ENCODE data around the gene RELB.

The RELB gene

GRCh38 chr19:45027371-45027770 is 26.1 kb downstream of the RELB start:
- DNase-seq = no peak

GRCh38 chr19:45030825-45031224 is 29.6 kb downstream of the RELB start:
- no peak for DNase-seq

- no peak for DNase-seq
Observed at GRCh38 chr19:45032421-45032820, 31.2 kb downstream of the RELB start.

- DNase-seq = no peak
Observed at GRCh38 chr19:45035755-45036154, 34.5 kb downstream of the RELB start.

- DNase-seq = no peak
Observed at GRCh38 chr19:45037393-45038169, 36.3 kb downstream of the RELB start.

GRCh38 chr19:45038931-45039893 is 37.9 kb downstream of the RELB start, which contains the start of gene CLASRP:
Gene CLASRP, plus strand, starts transcription at chr19:45039045. Its CDS starts 1,168 bp downstream, at chr19:45040213.
- DNase-seq = peak; percentile 40

GRCh38 chr19:45040059-45040771 is 39.0 kb downstream of the RELB start:
- no peak for DNase-seq

GRCh38 chr19:45041125-45041524 is 39.9 kb downstream of the RELB start:
- no peak for DNase-seq

GRCh38 chr19:45045671-45046353 is 44.5 kb downstream of the RELB start:
- DNase-seq = no peak

- DNase-seq = no peak
Observed at GRCh38 chr19:45046355-45046754, 45.1 kb downstream of the RELB start.

- no peak for DNase-seq
Observed at GRCh38 chr19:45047188-45047797, 46.0 kb downstream of the RELB start.

GRCh38 chr19:45049073-45049736 is 47.9 kb downstream of the RELB start:
- DNase-seq = no peak

- no peak for DNase-seq
Observed at GRCh38 chr19:45050036-45050435, 48.8 kb downstream of the RELB start.

GRCh38 chr19:45051929-45052579 is 50.8 kb downstream of the RELB start:
- DNase-seq = no peak

GRCh38 chr19:45056831-45057230 is 55.6 kb downstream of the RELB start:
- DNase-seq = no peak

GRCh38 chr19:45057444-45057843 is 56.2 kb downstream of the RELB start:
- no peak for DNase-seq

GRCh38 chr19:45058622-45059159 is 57.4 kb downstream of the RELB start:
- DNase-seq = no peak

GRCh38 chr19:45059258-45059965 is 58.1 kb downstream of the RELB start:
- DNase-seq = peak; percentile 24

GRCh38 chr19:45061965-45062364 is 60.7 kb downstream of the RELB start:
- DNase-seq = no peak
